AG04449 (cell line): ENCODE results near the gene TRIP13.
"Not testable (repeated sequence)": the region's sequence is repeated elsewhere in the genome, so short reads cannot be mapped to it uniquely, and the experiment has no call there.

Source experiments
- CTCF ChIA-PET: fragments of 350-600 bp; formaldehyde crosslinking; extraction: SDS; loops from one replicate; lab custom pipeline; 2021; ENCODE audit warnings: antibody characterized with exemption; lab: Yijun Ruan, JAX
- POLR2A ChIA-PET: fragments of 400-600, 350-600 bp; formaldehyde crosslinking; extraction: SDS; loops from one replicate; lab custom pipeline; 2020; ENCODE audit warnings: antibody characterized with exemption, inconsistent platforms; lab: Yijun Ruan, JAX
- DNase-seq: peaks from one replicate; pipeline ENCODE4 v3.0.0-alpha.2; 2010; ENCODE audit warnings: low read depth, low spot score
- H3K4me3 ChIP-seq: 2 replicates; pipeline ENCODE4 v1.5.1; 2011; ENCODE audit warnings: low read depth, mild to moderate bottlenecking, control low read depth, low read length
- CTCF ChIP-seq: IDR thresholded peaks from one replicate; pipeline ENCODE4 v1.5.1; 2011; ENCODE audit warnings: mild to moderate bottlenecking, moderate library complexity, low read length, control low read depth, inconsistent platforms; ENCODE audit not compliant: insufficient read depth; ENCODE audit errors: missing control alignments

Gene TRIP13

GRCh38 chr5:935510-936084 lies 42.9 kb downstream of the TRIP13 start:
- DNase-seq: no peak
- ChIA-PET CTCF (interaction anchor here (0.8 to 4.6 kb wide), 4 partner anchors 205 to 233 kb away, joined by 3 to 52 read pairs (median 14); no protein-coding TSS in a partner anchor), POLR2A (no interaction called here)
- no peak overlapping the region for H3K4me3 ChIP-seq
- TF ChIP-seq CTCF: no peak

- no peak for TF ChIP-seq CTCF
- CTCF ChIA-PET: interaction anchor here (0.8 to 1.8 kb wide), 3 partner anchors 13 to 231 kb away, joined by 3 to 7 read pairs (median 3); no protein-coding TSS in a partner anchor
- no peak overlapping the region for H3K4me3 ChIP-seq
- no peak for DNase-seq
- POLR2A ChIA-PET: no interaction called here
Observed at GRCh38 chr5:936149-937144, 43.8 kb downstream of the TRIP13 start.

- no peak for DNase-seq
- ChIA-PET CTCF (interaction anchor here (1.0 to 1.8 kb wide), 2 partner anchors 14 to 230 kb away, joined by 3 to 7 read pairs; no protein-coding TSS in a partner anchor), POLR2A (no interaction called here)
- TF ChIP-seq CTCF: no peak
- no peak overlapping the region for H3K4me3 ChIP-seq
Observed at GRCh38 chr5:937151-937924, 44.7 kb downstream of the TRIP13 start.

- POLR2A ChIA-PET: no interaction called here
- CTCF ChIA-PET: interaction anchor here (1.0 kb wide), 1 partner anchor 16 kb away, joined by 4 read pairs; no protein-coding TSS in a partner anchor
- DNase-seq: no peak
- H3K4me3 ChIP-seq: no peak overlapping the region
- TF ChIP-seq CTCF: no peak
Observed at GRCh38 chr5:939368-939767, 46.7 kb downstream of the TRIP13 start.

GRCh38 chr5:940741-941140 lies 48.1 kb downstream of the TRIP13 start:
- H3K4me3 ChIP-seq, DNase-seq, POLR2A ChIA-PET: not testable (repeated sequence)
- CTCF ChIA-PET: interaction anchor here (0.9 to 1.4 kb wide), 2 partner anchors 10 to 199 kb away, joined by 4 read pairs; no protein-coding TSS in a partner anchor

- no peak for DNase-seq
- CTCF ChIA-PET: interaction anchor here (1.4 kb wide), 2 partner anchors 9 to 20 kb away, joined by 3 to 4 read pairs; no protein-coding TSS in a partner anchor
- no peak for TF ChIP-seq CTCF
- H3K4me3 ChIP-seq: no peak overlapping the region
- POLR2A ChIA-PET: no interaction called here
Observed at GRCh38 chr5:943201-943917, 50.7 kb downstream of the TRIP13 start.
